SK-N-MC (cell line): ENCODE results near the gene LRPPRC.

Source experiments
- EZH2 ChIP-seq: fragments of 200-600 bp; sonication (generic); IDR thresholded peaks from one replicate; pipeline ENCODE4 v1.6.1; 2017; ENCODE audit warnings: antibody characterized with exemption
- FOXP2 ChIP-seq: optimal IDR thresholded peaks from 2 replicates; pipeline ENCODE3; 2011; ENCODE audit warnings: mild to moderate bottlenecking, moderate library complexity; ENCODE audit not compliant: insufficient read depth; ENCODE audit errors: extremely low read length, control extremely low read depth
- POLR2AphosphoS5 ChIP-seq: IDR thresholded peaks from 2 replicates; pipeline ENCODE4 v1.6.1; 2012; ENCODE audit warnings: mild to moderate bottlenecking, low read depth, low read length, borderline replicate concordance

DNA sequence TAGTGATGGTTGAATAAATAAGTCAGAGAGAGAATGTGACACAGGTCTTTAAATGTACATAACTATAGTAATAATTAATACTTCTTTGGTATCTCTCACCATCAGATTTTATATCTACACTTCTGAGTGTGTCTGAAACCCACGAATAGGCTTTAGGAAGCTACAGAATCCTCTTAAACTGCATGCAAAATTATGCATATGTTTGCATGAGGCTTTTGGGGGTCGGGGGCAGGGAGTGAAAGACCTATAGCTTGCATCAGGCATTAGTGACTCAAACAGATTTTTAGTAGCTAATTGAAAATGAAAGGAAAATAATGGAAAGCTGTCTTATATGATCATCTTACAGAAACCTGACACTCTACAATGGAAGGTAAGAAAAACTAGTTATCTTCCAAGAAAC, 14.9 kb downstream of the LRPPRC start:
- TF ChIP-seq POLR2AphosphoS5: no peak
- no peak for TF ChIP-seq EZH2
- no peak for TF ChIP-seq FOXP2
